Measurements from ENCODE around the gene PCK1.

DNA sequence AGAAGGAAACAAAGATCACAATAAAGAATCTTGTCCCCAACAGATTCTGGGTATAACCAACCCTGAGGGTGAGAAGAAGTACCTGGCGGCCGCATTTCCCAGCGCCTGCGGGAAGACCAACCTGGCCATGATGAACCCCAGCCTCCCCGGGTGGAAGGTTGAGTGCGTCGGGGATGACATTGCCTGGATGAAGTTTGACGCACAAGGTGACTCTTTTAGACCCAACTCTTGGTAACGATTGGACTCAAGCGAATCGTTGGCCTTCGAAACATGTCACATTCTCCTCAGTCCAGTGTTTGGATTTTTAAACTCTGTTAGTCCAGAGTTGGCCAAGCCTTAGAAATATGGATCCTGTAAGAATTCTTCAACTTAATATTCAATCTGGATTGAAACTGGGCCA, 2.6 kb downstream of the PCK1 start:
- TF ChIP-seq, protein P1, sequence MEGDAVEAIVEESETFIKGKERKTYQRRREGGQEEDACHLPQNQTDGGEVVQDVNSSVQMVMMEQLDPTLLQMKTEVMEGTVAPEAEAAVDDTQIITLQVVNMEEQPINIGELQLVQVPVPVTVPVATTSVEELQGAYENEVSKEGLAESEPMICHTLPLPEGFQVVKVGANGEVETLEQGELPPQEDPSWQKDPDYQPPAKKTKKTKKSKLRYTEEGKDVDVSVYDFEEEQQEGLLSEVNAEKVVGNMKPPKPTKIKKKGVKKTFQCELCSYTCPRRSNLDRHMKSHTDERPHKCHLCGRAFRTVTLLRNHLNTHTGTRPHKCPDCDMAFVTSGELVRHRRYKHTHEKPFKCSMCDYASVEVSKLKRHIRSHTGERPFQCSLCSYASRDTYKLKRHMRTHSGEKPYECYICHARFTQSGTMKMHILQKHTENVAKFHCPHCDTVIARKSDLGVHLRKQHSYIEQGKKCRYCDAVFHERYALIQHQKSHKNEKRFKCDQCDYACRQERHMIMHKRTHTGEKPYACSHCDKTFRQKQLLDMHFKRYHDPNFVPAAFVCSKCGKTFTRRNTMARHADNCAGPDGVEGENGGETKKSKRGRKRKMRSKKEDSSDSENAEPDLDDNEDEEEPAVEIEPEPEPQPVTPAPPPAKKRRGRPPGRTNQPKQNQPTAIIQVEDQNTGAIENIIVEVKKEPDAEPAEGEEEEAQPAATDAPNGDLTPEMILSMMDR (IDR thresholded peaks at IDR 0.05 in 4 of 5, conservative IDR thresholded peaks at IDR 0.05 in 1 of 5) = no peak
- no peak for TF ChIP-seq POLR2A (IDR thresholded peaks at IDR 0.05)

Measured in gastrocnemius medialis (tissue), 4 donors.